ENCODE measurements around the gene OR52E2. TPM values are rescaled to one million over a fixed set of nuclear protein-coding genes. Genes with fewer than 3 reads are reported as not detected.
"Not testable (repeated sequence)": the region's sequence is repeated elsewhere in the genome, so short reads cannot be mapped to it uniquely, and the experiment has no call there.

OR52E2 gene
- polyA plus RNA-seq (2013, experiment 1 of 2; ENCODE audit: insufficient read length) = not detected
- not detected for polyA plus RNA-seq (2013, experiment 2 of 2; ENCODE audit: insufficient read length)

DNA sequence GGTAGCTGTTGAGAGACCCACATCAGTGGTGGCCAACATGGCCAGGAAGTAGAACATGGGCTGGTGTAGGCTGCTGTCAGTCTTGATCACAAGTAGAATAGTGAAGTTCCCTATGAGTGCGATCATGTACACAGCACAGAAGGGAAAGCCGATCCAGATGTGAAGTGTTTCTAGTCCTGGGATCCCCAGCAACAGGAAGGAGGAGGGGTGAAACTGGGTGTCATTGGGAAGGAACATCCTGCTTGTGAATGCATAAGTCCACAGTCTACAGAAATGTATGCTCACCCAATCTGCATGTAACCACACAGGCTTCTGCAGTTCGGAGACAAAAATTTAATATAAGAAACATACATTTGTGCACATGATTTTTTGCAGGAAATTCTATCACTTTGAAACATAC is at the start of gene OR52E2:
OR52E2 (minus strand) TSS at position 237 of the 400 bp plus-strand sequence; CDS start at position 237, 0 bp downstream.
- DNase-seq = no peak

GRCh38 chr11:5107285-5107684 is 47.9 kb upstream of the OR52E2 start:
- no peak for DNase-seq

GRCh38 chr11:5103066-5103465 is 43.6 kb upstream of the OR52E2 start:
- DNase-seq = no peak

- no peak for DNase-seq
These were observed 42.8 kb upstream of the OR52E2 start for GRCh38 chr11:5102246-5102645.

- no peak for DNase-seq
These were observed 36.6 kb upstream of the OR52E2 start for GRCh38 chr11:5096011-5096410.

GRCh38 chr11:5092821-5093585 is 33.6 kb upstream of the OR52E2 start:
- DNase-seq = peak; percentile 6

DNA sequence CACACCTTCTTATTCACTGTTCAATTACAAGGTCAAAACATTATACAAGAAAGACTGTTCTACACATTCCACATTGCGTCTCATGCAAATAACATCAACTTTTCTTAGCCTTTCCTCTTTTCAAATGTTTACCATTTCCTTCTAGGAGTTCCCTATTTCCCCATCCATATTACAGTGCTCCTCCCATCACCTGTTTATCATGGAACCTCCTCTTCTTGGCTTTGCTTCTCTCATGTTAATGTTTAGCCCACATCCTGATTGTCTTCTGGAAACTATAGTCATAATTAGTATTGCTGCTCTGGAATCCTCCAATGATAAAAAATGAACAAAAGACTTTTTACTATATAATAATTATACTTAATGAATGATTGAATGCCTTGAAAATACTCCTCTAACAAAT is 31.2 kb upstream of the OR52E2 start:
- DNase-seq = no peak

DNA sequence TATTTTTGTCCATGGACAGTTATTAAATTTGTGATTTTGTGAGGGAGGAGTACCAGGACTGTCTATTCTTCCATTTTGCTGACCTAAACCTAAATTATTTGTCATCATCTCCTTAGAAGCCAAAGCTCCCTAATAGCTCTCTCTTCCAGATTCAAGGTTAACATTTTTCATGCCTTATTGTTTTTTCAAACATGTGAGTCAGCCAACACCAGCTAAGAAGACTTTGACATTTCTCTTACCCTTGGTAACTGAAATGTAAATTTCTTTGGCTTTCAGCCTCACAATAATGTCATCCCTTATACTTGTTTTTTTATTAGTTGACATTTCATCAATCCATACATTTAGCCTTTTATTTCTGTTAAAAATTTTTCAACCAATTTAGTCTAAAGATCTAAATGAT is 29.1 kb upstream of the OR52E2 start:
- DNase-seq = no peak

- no peak for DNase-seq
These were observed 24.2 kb upstream of the OR52E2 start for GRCh38 chr11:5083602-5084001.

- DNase-seq = no peak
These were observed 22.0 kb upstream of the OR52E2 start for GRCh38 chr11:5081405-5081804.

GRCh38 chr11:5071799-5072198 is 12.4 kb upstream of the OR52E2 start:
- peak; percentile 1 for DNase-seq

- no peak for DNase-seq
These were observed 9.8 kb upstream of the OR52E2 start, which contains the start of gene OR52E1 for GRCh38 chr11:5069272-5069671. OR52E1 (plus strand) TSS chr11:5069572.

DNA sequence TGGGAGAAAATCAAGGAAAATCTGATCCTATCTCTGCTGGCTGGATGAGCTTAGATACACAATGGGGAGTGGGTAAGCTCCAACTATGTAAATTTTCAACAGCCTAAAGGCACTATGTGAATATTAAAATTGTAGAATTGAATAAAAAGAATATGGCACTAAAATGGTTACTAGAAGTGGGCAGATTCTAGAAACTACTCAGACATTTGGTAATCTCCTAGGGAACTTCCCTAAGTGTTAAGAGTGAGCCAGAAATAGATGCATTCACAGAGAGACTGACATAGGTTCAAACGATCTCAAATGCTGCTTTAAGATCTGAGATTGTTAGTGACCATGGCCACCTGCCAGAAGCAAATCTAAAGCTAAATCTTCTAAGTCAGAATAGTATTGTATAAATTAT is 5.6 kb upstream of the OR52E2 start:
- DNase-seq = no peak

GRCh38 chr11:5058679-5059078 is 748 bp downstream of the OR52E2 start:
- DNase-seq = not testable (repeated sequence)

DNA sequence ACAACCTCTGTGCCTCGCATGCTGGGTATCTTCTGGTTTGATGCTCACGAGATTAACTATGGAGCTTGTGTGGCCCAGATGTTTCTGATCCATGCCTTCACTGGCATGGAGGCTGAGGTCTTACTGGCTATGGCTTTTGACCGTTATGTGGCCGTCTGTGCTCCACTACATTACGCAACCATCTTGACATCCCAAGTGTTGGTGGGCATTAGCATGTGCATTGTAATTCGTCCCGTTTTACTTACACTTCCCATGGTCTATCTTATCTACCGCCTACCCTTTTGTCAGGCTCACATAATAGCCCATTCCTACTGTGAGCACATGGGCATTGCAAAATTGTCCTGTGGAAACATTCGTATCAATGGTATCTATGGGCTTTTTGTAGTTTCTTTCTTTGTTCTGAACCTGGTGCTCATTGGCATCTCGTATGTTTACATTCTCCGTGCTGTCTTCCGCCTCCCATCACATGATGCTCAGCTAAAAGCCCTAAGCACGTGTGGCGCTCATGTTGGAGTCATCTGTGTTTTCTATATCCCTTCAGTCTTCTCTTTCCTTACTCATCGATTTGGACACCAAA is 12.6 kb downstream of the OR52E2 start:
- no peak for DNase-seq

- DNase-seq = no peak
These were observed 13.2 kb downstream of the OR52E2 start, which contains the start of gene OR52J3 for GRCh38 chr11:5046226-5046625. OR52J3 (plus strand) TSS chr11:5046526; CDS start chr11:5046526, 0 bp downstream.

DNA sequence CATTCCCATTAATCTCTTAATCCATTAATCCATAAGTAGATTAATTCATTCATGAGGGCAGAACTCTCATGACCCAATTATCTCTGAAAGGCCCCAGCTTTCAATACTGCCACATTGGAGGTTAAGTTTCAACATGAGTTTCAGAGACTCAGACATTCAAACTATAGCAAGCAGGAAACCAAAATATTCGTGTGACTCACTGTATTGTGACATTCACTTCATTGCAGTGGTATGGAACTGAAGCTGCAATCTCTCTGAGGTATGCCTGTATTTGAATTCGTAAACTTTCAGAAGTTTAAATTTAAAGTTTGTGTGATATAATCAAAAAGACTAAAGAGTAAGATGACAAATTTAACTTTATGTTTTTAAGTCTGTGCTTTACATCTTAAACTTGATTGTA is 16.0 kb downstream of the OR52E2 start:
- DNase-seq = peak; percentile 42

GRCh38 chr11:5042091-5042490 is 17.3 kb downstream of the OR52E2 start:
- no peak for DNase-seq

DNA sequence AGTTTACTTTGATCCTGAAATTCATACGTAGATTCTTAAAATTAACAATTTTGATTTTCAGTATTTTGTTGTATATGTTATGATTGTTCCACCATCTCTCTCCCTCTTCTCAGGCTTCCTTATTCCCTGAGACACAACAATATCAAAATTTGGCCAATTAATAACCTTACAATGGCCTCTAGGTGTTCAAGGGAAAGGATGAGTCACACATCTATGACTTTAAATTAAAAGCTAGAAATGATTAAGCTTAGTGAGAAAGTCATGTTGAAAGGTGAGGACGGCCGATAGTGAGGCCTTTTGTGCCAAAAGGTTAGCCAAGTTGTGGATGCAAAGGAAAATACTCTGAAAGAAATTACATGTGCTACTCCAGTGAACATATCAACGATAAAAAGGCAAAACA is 18.6 kb downstream of the OR52E2 start:
- DNase-seq = no peak

DNA sequence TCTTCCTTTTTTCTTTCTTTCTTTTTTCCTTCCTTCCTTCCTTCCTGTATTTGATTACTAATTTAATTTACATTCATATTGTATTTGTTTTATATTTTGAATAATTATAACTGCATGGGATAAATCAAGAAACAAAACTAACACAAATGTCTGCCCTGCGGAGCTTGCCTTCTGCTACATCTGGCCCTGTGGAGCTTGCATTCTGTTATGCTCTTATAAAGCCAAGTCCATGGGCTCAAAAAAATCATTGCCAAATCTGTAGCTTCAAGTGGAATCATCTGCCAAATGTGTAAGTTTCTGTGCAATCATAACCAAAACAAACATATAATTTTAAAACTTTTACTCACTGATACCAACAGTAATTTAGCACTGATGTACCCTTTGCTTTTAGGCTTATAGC is 21.1 kb downstream of the OR52E2 start:
- DNase-seq = no peak

- DNase-seq = no peak
These were observed 21.5 kb downstream of the OR52E2 start for GRCh38 chr11:5037926-5038325.

GRCh38 chr11:5036669-5037068 is 22.8 kb downstream of the OR52E2 start:
- DNase-seq = no peak

GRCh38 chr11:5021996-5022395 is 37.4 kb downstream of the OR52E2 start:
- no peak for DNase-seq

DNA sequence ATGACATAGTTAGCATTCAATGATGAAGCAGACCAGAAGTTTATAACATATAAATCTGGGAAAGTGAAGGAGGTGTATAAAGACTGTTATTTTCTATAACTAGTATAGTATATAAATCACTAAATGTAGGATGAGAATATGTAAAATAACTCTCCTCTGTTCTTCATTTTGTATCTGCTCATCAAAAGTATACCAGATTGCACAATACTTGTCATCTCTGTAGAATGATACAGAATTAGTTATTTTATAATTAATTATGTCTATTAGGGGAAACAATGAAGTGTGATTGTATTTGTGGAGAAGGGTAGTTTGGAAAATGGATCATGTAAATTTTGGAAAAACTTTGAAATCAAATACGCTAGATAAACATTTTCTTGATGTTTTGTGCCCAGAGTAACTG is 46.4 kb downstream of the OR52E2 start:
- DNase-seq = no peak

Measured in fibroblast of skin of scalp (primary cell).